ENCODE results near the gene SLC38A10.

DNA sequence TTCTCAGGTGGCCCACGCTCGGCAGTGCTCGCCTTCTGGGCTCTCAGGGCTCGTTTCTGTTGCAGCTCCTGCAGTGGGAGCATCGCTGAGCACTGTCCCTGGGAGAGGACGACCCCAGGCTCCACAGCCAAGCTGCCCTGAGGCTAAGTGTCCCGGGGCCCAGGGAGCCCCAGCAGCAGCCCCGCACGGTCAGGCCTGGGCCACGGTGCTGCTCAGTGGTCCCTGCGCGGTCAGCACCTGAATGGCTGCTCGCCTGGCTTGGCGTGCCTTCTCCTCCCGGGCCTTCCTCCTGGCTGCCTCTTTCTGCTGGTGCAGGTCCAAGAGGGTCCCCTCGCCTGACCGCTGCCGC lies 95.7 kb downstream of the SLC38A10 start:
- TF ChIP-seq POLR2AphosphoS5 (IDR thresholded peaks at IDR 0.05; ENCODE audit: low read depth, low read length) (no peak), TEAD4 (IDR thresholded peaks at IDR 0.05; ENCODE audit: borderline replicate concordance, insufficient read depth) (no peak), SMC3 (IDR thresholded peaks at IDR 0.05; ENCODE audit: low read depth, low read length) (no peak), JUND (IDR thresholded peaks at IDR 0.05) (no peak), YY1 (IDR thresholded peaks at IDR 0.05; ENCODE audit: low read depth) (no peak), NRF1 (IDR thresholded peaks at IDR 0.05; ENCODE audit: low read depth, low read length) (no peak), EP300 (IDR thresholded peaks at IDR 0.05; ENCODE audit: borderline replicate concordance in 1 of 2, low read depth in 1 of 2, low read length in 1 of 2) (no peak), CHD2 (IDR thresholded peaks at IDR 0.05; ENCODE audit: low read length, partially characterized antibody) (no peak), RAD21 (IDR thresholded peaks at IDR 0.05; ENCODE audit: low read length) (no peak)
- TF ChIP-seq, protein P1, sequence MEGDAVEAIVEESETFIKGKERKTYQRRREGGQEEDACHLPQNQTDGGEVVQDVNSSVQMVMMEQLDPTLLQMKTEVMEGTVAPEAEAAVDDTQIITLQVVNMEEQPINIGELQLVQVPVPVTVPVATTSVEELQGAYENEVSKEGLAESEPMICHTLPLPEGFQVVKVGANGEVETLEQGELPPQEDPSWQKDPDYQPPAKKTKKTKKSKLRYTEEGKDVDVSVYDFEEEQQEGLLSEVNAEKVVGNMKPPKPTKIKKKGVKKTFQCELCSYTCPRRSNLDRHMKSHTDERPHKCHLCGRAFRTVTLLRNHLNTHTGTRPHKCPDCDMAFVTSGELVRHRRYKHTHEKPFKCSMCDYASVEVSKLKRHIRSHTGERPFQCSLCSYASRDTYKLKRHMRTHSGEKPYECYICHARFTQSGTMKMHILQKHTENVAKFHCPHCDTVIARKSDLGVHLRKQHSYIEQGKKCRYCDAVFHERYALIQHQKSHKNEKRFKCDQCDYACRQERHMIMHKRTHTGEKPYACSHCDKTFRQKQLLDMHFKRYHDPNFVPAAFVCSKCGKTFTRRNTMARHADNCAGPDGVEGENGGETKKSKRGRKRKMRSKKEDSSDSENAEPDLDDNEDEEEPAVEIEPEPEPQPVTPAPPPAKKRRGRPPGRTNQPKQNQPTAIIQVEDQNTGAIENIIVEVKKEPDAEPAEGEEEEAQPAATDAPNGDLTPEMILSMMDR (IDR thresholded peaks at IDR 0.05): no peak
- TF ChIP-seq, protein P2, sequence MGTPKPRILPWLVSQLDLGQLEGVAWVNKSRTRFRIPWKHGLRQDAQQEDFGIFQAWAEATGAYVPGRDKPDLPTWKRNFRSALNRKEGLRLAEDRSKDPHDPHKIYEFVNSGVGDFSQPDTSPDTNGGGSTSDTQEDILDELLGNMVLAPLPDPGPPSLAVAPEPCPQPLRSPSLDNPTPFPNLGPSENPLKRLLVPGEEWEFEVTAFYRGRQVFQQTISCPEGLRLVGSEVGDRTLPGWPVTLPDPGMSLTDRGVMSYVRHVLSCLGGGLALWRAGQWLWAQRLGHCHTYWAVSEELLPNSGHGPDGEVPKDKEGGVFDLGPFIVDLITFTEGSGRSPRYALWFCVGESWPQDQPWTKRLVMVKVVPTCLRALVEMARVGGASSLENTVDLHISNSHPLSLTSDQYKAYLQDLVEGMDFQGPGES (IDR thresholded peaks at IDR 0.05; ENCODE audit: low read depth, low read length): no peak
- TF ChIP-seq, protein P3, sequence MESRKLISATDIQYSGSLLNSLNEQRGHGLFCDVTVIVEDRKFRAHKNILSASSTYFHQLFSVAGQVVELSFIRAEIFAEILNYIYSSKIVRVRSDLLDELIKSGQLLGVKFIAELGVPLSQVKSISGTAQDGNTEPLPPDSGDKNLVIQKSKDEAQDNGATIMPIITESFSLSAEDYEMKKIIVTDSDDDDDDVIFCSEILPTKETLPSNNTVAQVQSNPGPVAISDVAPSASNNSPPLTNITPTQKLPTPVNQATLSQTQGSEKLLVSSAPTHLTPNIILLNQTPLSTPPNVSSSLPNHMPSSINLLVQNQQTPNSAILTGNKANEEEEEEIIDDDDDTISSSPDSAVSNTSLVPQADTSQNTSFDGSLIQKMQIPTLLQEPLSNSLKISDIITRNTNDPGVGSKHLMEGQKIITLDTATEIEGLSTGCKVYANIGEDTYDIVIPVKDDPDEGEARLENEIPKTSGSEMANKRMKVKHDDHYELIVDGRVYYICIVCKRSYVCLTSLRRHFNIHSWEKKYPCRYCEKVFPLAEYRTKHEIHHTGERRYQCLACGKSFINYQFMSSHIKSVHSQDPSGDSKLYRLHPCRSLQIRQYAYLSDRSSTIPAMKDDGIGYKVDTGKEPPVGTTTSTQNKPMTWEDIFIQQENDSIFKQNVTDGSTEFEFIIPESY (IDR thresholded peaks at IDR 0.05; ENCODE audit: borderline replicate concordance, low read depth): no peak

Data from SK-N-SH (cell line).